Ascending aorta (tissue), 2 donors: ENCODE data around the gene NEK6. TPM values are rescaled to one million over a fixed set of nuclear protein-coding genes. Genes with fewer than 3 reads are reported as not detected.
"Not testable (repeated sequence)": the region's sequence is repeated elsewhere in the genome, so short reads cannot be mapped to it uniquely, and the experiment has no call there.

Source experiments
- DNase-seq, 2 donors: peaks; one replicate each; pipeline ENCODE4 v3.0.0-alpha.2; 2019; ENCODE audit warnings: low spot score in 2 of 2
- H3K27ac ChIP-seq, 2 donors: fragments of 200-600 bp; sonication (generic); one replicate each; pipeline ENCODE4 v1.5.1; 2016 to 2017; ENCODE audit warnings: mild to moderate bottlenecking in 1 of 2
- H3K27me3 ChIP-seq: fragments of 200-600 bp; sonication (generic); one replicate; pipeline ENCODE4 v1.5.1; 2017
- H3K36me3 ChIP-seq, 2 donors: fragments of 200-600 bp; sonication (generic); one replicate each; pipeline ENCODE4 v1.5.1; 2016
- H3K4me1 ChIP-seq, 2 donors: fragments of 200-600 bp; sonication (generic); one replicate each; pipeline ENCODE4 v1.5.1; 2016 to 2017; ENCODE audit warnings: mild to moderate bottlenecking in 1 of 2
- H3K4me3 ChIP-seq, 2 donors: fragments of 200-600 bp; sonication (generic); one replicate each; pipeline ENCODE4 v1.5.1; 2016 to 2017; ENCODE audit warnings: mild to moderate bottlenecking in 1 of 2
- H3K9me3 ChIP-seq, 2 donors: fragments of 200-600 bp; sonication (generic); one replicate each; pipeline ENCODE4 v1.5.1; 2016
- CTCF ChIP-seq, 3 experiments: fragments of 200-600 bp in 2 of 3; fragments of 450-650 bp in 1 of 3; sonication (generic) in 2 of 3; IDR thresholded peaks; one replicate each; pipeline ENCODE4 v1.5.1; 2016 to 2019; ENCODE audit warnings: antibody characterized with exemption in 3 of 3, mild to moderate bottlenecking in 1 of 3, moderate library complexity in 1 of 3
- intact Hi-C: fragments of 100-400 bp; cut with DNase I; formaldehyde crosslinking; loops from one replicate; pipeline ENCODE4 v1.15.1; 2023
- total RNA-seq: library from RNA; depleted of rRNA; stranded (reverse); fragments of >200 nt; gene quantifications from one replicate; pipeline ENCODE4 v1.1.0, GENCODE V29; 2016

The NEK6 gene
- total RNA-seq, 1 donor from 2014 or later, result 6.7 TPM

GRCh38 chr9:124228516-124228915, 29.2 kb upstream of the NEK6 start:
- H3K27ac ChIP-seq, result no peak overlapping the region
- peaks cover 4% of the 10 kb centered on the region for H3K27me3 ChIP-seq
- no peaks in the 10 kb centered on the region for H3K36me3 ChIP-seq
- TF ChIP-seq CTCF (IDR thresholded peaks at IDR 0.05), result no peak
- no peaks in the 10 kb centered on the region for H3K9me3 ChIP-seq
- DNase-seq, result no peak
- H3K4me1 ChIP-seq, result no peaks in the 10 kb centered on the region
- intact Hi-C loops, result no loop called here
- no peak overlapping the region for H3K4me3 ChIP-seq

- no peak overlapping the region for H3K27ac ChIP-seq
- no peak for DNase-seq
- no peaks in the 10 kb centered on the region for H3K36me3 ChIP-seq
- intact Hi-C loops, result no loop called here
- H3K4me1 ChIP-seq, result no peaks in the 10 kb centered on the region
- H3K9me3 ChIP-seq, result peaks cover 0 to 14% of the 10 kb centered on the region in 2 donors
- TF ChIP-seq CTCF (IDR thresholded peaks at IDR 0.05), result no peak
- no peak overlapping the region for H3K4me3 ChIP-seq
- H3K27me3 ChIP-seq, result no peaks in the 10 kb centered on the region
Measured at GRCh38 chr9:124231095-124231737, 26.5 kb upstream of the NEK6 start.

GRCh38 chr9:124238546-124239140, 19.1 kb upstream of the NEK6 start:
- Histone ChIP-seq H3K9me3 (peaks cover 0 to 14% of the 10 kb centered on the region in 2 donors), H3K27me3 (no peaks in the 10 kb centered on the region), H3K36me3 (no peaks in the 10 kb centered on the region), H3K27ac (no peak overlapping the region), H3K4me1 (no peaks in the 10 kb centered on the region), H3K4me3 (no peak overlapping the region)
- intact Hi-C loops, result no loop called here
- no peak for TF ChIP-seq CTCF (IDR thresholded peaks at IDR 0.05)
- DNase-seq, result no peak

GRCh38 chr9:124239249-124240073, 18.3 kb upstream of the NEK6 start:
- no peaks in the 10 kb centered on the region for H3K36me3 ChIP-seq
- no peak for TF ChIP-seq CTCF (IDR thresholded peaks at IDR 0.05)
- DNase-seq, result no peak
- H3K27ac ChIP-seq, result no peak overlapping the region
- H3K27me3 ChIP-seq, result no peaks in the 10 kb centered on the region
- H3K4me1 ChIP-seq, result no peaks in the 10 kb centered on the region
- H3K9me3 ChIP-seq, result peaks cover 0 to 10% of the 10 kb centered on the region in 2 donors
- intact Hi-C loops, result loop anchor here (10.0 kb wide), 1 partner anchor 115 kb away; no protein-coding TSS in a partner anchor
- no peak overlapping the region for H3K4me3 ChIP-seq

DNA sequence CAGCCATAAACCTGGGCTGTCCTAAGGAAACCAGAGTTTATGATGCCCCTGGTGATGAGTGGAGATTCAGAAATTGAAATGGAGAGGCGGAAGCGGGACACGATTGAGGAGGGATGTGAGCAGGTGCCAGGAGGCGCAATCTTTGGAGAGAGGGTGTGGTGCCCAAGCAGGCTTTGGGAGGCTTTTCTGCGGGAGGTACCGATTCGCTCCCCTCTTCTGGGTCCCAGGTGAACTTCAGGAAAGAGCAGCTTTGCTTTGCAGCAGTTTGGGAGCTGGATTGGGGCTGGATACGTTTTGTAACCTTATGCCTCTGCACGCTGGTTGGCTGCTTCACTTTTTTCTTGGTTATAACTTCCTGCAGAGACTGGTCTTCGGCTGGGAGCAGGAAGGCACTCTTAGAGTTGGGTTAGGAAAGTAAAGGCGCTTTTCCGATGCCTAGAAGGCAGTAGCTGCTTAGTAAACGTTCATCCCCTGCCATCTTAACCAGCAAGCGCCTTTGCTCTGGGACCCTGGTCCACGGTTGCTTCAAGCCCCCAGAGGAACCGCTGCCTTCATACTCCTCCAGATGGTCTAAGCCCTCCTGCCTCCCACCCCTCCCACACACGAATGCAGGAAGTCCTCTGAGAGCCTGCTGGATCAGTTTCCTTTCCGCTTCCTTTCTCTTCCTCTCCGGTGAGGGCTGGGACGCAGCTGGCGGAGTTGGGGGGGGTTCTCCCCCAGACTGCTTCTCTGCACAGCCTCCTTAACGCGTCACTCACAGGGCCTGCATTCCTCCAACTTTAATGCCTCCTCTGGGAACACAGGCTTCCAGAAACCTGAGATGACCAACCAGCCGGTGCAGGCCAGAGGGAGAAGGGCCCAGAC, 15.2 kb upstream of the NEK6 start:
- no peaks in the 10 kb centered on the region for H3K9me3 ChIP-seq
- no peaks in the 10 kb centered on the region for H3K4me1 ChIP-seq
- TF ChIP-seq CTCF (IDR thresholded peaks at IDR 0.05), result no peak
- H3K27ac ChIP-seq, result peak overlapping the region; percentile 18 to 24
- DNase-seq, result no peak
- no peaks in the 10 kb centered on the region for H3K36me3 ChIP-seq
- H3K4me3 ChIP-seq, result peak overlapping the region; percentile 10 to 53
- intact Hi-C loops, result loop anchor here (10.0 kb wide), 1 partner anchor 118 kb away; no protein-coding TSS in a partner anchor
- H3K27me3 ChIP-seq, result no peaks in the 10 kb centered on the region

GRCh38 chr9:124247393-124247792, 10.4 kb upstream of the NEK6 start:
- not testable (repeated sequence) for H3K4me1 ChIP-seq, DNase-seq
- intact Hi-C loops, result loop anchor here (10.0 kb wide), 1 partner anchor 123 kb away; no protein-coding TSS in a partner anchor

More at GRCh38 chr9:124247393-124247792, 10.4 kb upstream of the NEK6 start:
- not testable (repeated sequence) for H3K36me3 ChIP-seq, H3K27ac ChIP-seq, H3K27me3 ChIP-seq, H3K9me3 ChIP-seq, H3K4me3 ChIP-seq
